Keratinocyte (primary cell): ENCODE data around the gene NBL1.

Experiments
- CTCF ChIP-seq, 3 experiments: IDR thresholded peaks in 1 of 3; conservative IDR thresholded peaks in 1 of 3; optimal IDR thresholded peaks in 1 of 3; 2 replicates in 2 of 3; 3 replicates in 1 of 3; pipeline versions ENCODE3 to v1.5.1; 2011; ENCODE audit warnings: low read length in 3 of 3, mild to moderate bottlenecking in 3 of 3, moderate library complexity in 2 of 3, control low read depth in 1 of 3, inconsistent platforms in 1 of 3; ENCODE audit not compliant: insufficient read depth in 2 of 3; ENCODE audit errors: extremely low read depth in 1 of 3
- EZH2 ChIP-seq: IDR thresholded peaks from one replicate; pipeline ENCODE4 v1.6.1; 2012; ENCODE audit warnings: inconsistent platforms, mild to moderate bottlenecking, low read length, moderate library complexity

DNA sequence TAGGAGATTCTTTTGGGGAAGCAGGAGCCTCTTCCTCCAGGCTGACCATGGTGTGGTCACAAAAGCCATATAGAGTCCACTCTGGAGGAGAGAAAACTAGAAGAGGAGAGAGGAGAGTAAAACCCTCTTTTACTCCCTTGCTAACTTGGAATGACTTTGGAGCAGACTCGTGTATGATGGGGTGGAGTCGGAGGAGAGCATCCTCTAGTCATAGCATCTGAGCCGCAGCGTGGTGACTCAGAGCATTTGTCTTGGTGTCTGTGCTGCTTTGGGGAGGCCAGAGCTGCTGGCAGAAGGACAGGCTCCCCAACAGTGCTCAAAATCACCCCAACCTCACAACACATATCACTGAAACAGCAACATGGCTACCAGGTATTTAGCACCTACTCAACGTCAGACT is 31.7 kb downstream of the NBL1 start:
- TF ChIP-seq CTCF (optimal IDR thresholded peaks at IDR 0.05 in 1 of 3, IDR thresholded peaks at IDR 0.05 in 1 of 3, conservative IDR thresholded peaks at IDR 0.05 in 1 of 3; ENCODE audit: extremely low read depth in 1 of 3, insufficient read depth in 2 of 3, low read length in 3 of 3) (no peak), EZH2 (no peak)
